PC-3 (cell line): ENCODE data around the gene SGO2.

ENCODE experiments used
- EZH2 ChIP-seq: fragments of 300-600 bp; sonication (generic); IDR thresholded peaks from one replicate; pipeline ENCODE4 v1.6.1; 2017; ENCODE audit warnings: antibody characterized with exemption, mild to moderate bottlenecking, low read length; ENCODE audit not compliant: unreplicated experiment
- EZH2phosphoT487 ChIP-seq: fragments of 300-600 bp; sonication (generic); IDR thresholded peaks from 2 replicates; pipeline ENCODE4 v1.6.1; 2018; ENCODE audit warnings: mild to moderate bottlenecking, antibody characterized with exemption, low read length, borderline replicate concordance
- TF ChIP-seq, protein P1 (sequence below): fragments of 300-600 bp; sonication (generic); conservative IDR thresholded peaks from 2 replicates; pipeline ENCODE4 v1.5.1; 2017; ENCODE audit warnings: antibody characterized with exemption, low read depth, mild to moderate bottlenecking, low read length

DNA sequence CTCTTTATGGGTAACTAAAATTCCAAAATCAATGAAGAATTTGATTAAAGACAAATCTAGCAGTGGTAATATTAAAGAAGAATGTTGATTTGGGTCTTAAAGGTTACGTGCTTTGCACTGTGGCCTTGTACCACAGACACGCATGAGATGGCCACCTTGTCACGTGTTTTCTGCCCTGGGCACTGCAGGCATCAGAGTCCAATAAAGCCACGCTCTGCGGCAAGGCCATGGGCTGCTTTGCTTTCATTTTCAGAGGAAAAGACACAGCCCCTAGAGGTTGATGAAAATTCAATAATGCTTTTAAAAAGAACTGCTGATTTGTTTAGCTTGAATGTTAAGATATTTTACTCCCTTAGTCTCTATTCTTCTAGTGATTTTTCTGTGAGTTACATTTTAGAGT lies 90.2 kb downstream of the SGO2 start:
- no peak for TF ChIP-seq EZH2
- TF ChIP-seq, protein P1, sequence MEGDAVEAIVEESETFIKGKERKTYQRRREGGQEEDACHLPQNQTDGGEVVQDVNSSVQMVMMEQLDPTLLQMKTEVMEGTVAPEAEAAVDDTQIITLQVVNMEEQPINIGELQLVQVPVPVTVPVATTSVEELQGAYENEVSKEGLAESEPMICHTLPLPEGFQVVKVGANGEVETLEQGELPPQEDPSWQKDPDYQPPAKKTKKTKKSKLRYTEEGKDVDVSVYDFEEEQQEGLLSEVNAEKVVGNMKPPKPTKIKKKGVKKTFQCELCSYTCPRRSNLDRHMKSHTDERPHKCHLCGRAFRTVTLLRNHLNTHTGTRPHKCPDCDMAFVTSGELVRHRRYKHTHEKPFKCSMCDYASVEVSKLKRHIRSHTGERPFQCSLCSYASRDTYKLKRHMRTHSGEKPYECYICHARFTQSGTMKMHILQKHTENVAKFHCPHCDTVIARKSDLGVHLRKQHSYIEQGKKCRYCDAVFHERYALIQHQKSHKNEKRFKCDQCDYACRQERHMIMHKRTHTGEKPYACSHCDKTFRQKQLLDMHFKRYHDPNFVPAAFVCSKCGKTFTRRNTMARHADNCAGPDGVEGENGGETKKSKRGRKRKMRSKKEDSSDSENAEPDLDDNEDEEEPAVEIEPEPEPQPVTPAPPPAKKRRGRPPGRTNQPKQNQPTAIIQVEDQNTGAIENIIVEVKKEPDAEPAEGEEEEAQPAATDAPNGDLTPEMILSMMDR: no peak
- TF ChIP-seq EZH2phosphoT487: no peak
